HepG2 (cell line): Measurements from ENCODE around the gene GSK3B. TPM values are rescaled to one million over a fixed set of nuclear protein-coding genes. Genes with fewer than 3 reads are reported as not detected.

Experiments used
- EP300 ChIP-seq, 3 experiments: sonication (generic) in 1 of 3; formaldehyde crosslinking in 1 of 3; IDR thresholded peaks; 2 replicates each; pipeline versions ENCODE4 v1.5.1 to v1.6.1; 2011 to 2020; ENCODE audit warnings: low read depth in 2 of 3, low read length in 2 of 3, borderline replicate concordance in 1 of 3, improper control_type of control experiment in 1 of 3, mild to moderate bottlenecking in 1 of 3, missing genetic modification reagents in 1 of 3, moderate library complexity in 1 of 3
- FOXC1 ChIP-seq: sonication (generic); formaldehyde crosslinking; IDR thresholded peaks from 2 replicates; pipeline ENCODE4 v1.8.0; 2022; ENCODE audit warnings: mild to moderate bottlenecking, missing genetic modification reagents, borderline replicate concordance
- FOXM1 ChIP-seq: sonication (generic); formaldehyde crosslinking; IDR thresholded peaks from 2 replicates; pipeline ENCODE4 v1.5.0; 2020; ENCODE audit warnings: missing genetic modification reagents
- HDAC2 ChIP-seq: sonication (generic); formaldehyde crosslinking; IDR thresholded peaks from 2 replicates; pipeline ENCODE4 v1.4.0; 2020; ENCODE audit warnings: missing genetic modification reagents
- MBNL3 ChIP-seq: fragments of 250-450 bp; sonication (Bioruptor Pico); conservative IDR thresholded peaks from 2 replicates; pipeline ENCODE4 v1.8.0; 2022; ENCODE audit warnings: mild to moderate bottlenecking, inconsistent platforms
- NFKBIZ ChIP-seq: IDR thresholded peaks from 2 replicates; pipeline ENCODE4 v1.6.1; 2018; ENCODE audit warnings: missing genetic modification reagents, missing compliant biosample characterization
- NR3C1 ChIP-seq: sonication (generic); formaldehyde crosslinking; IDR thresholded peaks from 2 replicates; pipeline ENCODE4 v1.4.0; 2020; ENCODE audit warnings: missing genetic modification reagents
- RFXAP ChIP-seq: sonication (generic); formaldehyde crosslinking; IDR thresholded peaks from 2 replicates; pipeline ENCODE4 v1.4.0; 2020; ENCODE audit warnings: missing genetic modification reagents, borderline replicate concordance
- SETDB1 ChIP-seq: sonication (generic); formaldehyde crosslinking; IDR thresholded peaks from 2 replicates; pipeline ENCODE4 v1.5.1; 2020; ENCODE audit warnings: missing genetic modification reagents, mild to moderate bottlenecking, borderline replicate concordance
- SMARCC2 ChIP-seq: fragments of 450-650 bp; IDR thresholded peaks from 2 replicates; pipeline ENCODE4 v1.6.1; 2017; ENCODE audit warnings: antibody characterized with exemption, mild to moderate bottlenecking
- ZNF235 ChIP-seq: sonication (generic); formaldehyde crosslinking; IDR thresholded peaks from 2 replicates; pipeline ENCODE4 v1.8.1; 2023; ENCODE audit warnings: mild to moderate bottlenecking, missing genetic modification reagents, borderline replicate concordance
- ZNF629 ChIP-seq: sonication (generic); formaldehyde crosslinking; conservative IDR thresholded peaks from 2 replicates; pipeline ENCODE4 v1.5.0; 2020; ENCODE audit warnings: missing genetic modification reagents
- polyA plus RNA-seq, 8 experiments: library from polyadenylated mRNA; depleted of rRNA in 3 of 8; stranded (reverse) in 7 of 8; unstranded in 1 of 8; fragments of >200 nt; fragmentation: Illumina TruSeq in 4 of 8; extraction: Trizol in 4 of 8; gene quantifications; 2 replicates each; pipeline versions ENCODE4 v1.2.1 to v1.2.3, GENCODE V29; 2011 to 2016; ENCODE audit warnings: low read depth in 4 of 8, missing spikeins in 1 of 8, mixed read lengths in 1 of 8; ENCODE audit not compliant: insufficient read depth in 1 of 8
- total RNA-seq, 5 experiments: library from RNA; depleted of rRNA; stranded (reverse); fragments of >200 nt; fragmentation: Illumina TruSeq; extraction: Trizol; gene quantifications; 2 replicates each; pipeline ENCODE4 v1.2.3, GENCODE V29; 2016; ENCODE audit warnings: low read depth in 1 of 5
- TF ChIP-seq, protein P1 (sequence below), 2 experiments: sonication (generic) in 1 of 2; formaldehyde crosslinking in 1 of 2; IDR thresholded peaks; 2 replicates each; pipeline versions ENCODE4 v1.6.1 to v1.9.0; 2014 to 2022; ENCODE audit warnings: antibody characterized with exemption in 1 of 2, borderline replicate concordance in 1 of 2, inconsistent platforms in 1 of 2, low read depth in 1 of 2, missing genetic modification reagents in 1 of 2
- TF ChIP-seq, protein P2 (sequence below): sonication (generic); formaldehyde crosslinking; IDR thresholded peaks from 2 replicates; pipeline ENCODE4 v1.5.0; 2020; ENCODE audit warnings: mild to moderate bottlenecking, missing genetic modification reagents
- TF ChIP-seq, protein P3 (sequence below): sonication (generic); formaldehyde crosslinking; IDR thresholded peaks from 2 replicates; pipeline ENCODE4 v1.4.0; 2020; ENCODE audit warnings: missing genetic modification reagents, mild to moderate bottlenecking, borderline replicate concordance

Gene GSK3B
- total and polyA plus RNA-seq, 2 of the 13 experiments (the other 11 are each of a cell fraction or from before 2014, with no cell fraction given): 22.3 to 30.1 TPM

DNA sequence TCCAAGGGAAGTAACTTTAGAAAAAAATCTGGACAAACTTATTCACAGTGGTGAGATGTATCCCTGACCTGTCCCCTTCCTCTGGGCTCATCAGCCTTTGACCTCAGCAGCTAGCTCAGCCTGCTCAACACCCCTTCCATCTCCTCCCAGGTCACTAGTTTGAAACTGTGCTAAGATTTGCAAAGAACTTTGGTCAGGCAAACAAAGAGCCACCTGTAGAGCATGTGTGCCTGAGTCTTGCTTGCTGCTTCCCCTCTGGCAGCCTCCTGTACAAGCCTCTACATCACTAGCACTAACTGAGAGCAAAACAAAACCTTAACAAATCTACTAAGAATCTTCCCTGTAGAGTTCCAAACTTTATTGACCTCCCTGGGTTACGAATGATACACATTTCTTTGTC lies 268.4 kb downstream of the GSK3B start (continued):
- TF ChIP-seq SMARCC2 (no peak), EP300 (IDR thresholded peaks at IDR 0.05; ENCODE audit: low read depth in 2 of 2, low read length in 2 of 2) (peak in 1 of 2 experiments; percentile 67; a peak in 2 of 4 replicates), EP300 (CRISPR knock-in tag; IDR thresholded peaks at IDR 0.05; ENCODE audit: borderline replicate concordance) (0 out of 2 replicates have a peak, but pooled peaks have one; percentile 44), NR3C1 (CRISPR knock-in tag) (no peak), ZNF629 (CRISPR knock-in tag) (no peak), FOXM1 (no peak), NFKBIZ (CRISPR knock-in tag) (no peak), HDAC2 (CRISPR knock-in tag) (peak; percentile 82), ZNF235 (CRISPR knock-in tag) (no peak), RFXAP (CRISPR knock-in tag) (no peak), SETDB1 (CRISPR knock-in tag) (no peak), MBNL3 (no peak), FOXC1 (no peak)
- TF ChIP-seq, protein P1, sequence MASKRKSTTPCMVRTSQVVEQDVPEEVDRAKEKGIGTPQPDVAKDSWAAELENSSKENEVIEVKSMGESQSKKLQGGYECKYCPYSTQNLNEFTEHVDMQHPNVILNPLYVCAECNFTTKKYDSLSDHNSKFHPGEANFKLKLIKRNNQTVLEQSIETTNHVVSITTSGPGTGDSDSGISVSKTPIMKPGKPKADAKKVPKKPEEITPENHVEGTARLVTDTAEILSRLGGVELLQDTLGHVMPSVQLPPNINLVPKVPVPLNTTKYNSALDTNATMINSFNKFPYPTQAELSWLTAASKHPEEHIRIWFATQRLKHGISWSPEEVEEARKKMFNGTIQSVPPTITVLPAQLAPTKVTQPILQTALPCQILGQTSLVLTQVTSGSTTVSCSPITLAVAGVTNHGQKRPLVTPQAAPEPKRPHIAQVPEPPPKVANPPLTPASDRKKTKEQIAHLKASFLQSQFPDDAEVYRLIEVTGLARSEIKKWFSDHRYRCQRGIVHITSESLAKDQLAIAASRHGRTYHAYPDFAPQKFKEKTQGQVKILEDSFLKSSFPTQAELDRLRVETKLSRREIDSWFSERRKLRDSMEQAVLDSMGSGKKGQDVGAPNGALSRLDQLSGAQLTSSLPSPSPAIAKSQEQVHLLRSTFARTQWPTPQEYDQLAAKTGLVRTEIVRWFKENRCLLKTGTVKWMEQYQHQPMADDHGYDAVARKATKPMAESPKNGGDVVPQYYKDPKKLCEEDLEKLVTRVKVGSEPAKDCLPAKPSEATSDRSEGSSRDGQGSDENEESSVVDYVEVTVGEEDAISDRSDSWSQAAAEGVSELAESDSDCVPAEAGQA (IDR thresholded peaks at IDR 0.05; ENCODE audit: low read depth): no peak
- TF ChIP-seq, protein P1 (CRISPR knock-in tag; IDR thresholded peaks at IDR 0.05; ENCODE audit: borderline replicate concordance): no peak
- TF ChIP-seq, protein P2, sequence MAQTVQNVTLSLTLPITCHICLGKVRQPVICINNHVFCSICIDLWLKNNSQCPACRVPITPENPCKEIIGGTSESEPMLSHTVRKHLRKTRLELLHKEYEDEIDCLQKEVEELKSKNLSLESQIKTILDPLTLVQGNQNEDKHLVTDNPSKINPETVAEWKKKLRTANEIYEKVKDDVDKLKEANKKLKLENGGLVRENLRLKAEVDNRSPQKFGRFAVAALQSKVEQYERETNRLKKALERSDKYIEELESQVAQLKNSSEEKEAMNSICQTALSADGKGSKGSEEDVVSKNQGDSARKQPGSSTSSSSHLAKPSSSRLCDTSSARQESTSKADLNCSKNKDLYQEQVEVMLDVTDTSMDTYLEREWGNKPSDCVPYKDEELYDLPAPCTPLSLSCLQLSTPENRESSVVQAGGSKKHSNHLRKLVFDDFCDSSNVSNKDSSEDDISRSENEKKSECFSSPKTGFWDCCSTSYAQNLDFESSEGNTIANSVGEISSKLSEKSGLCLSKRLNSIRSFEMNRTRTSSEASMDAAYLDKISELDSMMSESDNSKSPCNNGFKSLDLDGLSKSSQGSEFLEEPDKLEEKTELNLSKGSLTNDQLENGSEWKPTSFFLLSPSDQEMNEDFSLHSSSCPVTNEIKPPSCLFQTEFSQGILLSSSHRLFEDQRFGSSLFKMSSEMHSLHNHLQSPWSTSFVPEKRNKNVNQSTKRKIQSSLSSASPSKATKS (CRISPR knock-in tag): no peak
- TF ChIP-seq, protein P3, sequence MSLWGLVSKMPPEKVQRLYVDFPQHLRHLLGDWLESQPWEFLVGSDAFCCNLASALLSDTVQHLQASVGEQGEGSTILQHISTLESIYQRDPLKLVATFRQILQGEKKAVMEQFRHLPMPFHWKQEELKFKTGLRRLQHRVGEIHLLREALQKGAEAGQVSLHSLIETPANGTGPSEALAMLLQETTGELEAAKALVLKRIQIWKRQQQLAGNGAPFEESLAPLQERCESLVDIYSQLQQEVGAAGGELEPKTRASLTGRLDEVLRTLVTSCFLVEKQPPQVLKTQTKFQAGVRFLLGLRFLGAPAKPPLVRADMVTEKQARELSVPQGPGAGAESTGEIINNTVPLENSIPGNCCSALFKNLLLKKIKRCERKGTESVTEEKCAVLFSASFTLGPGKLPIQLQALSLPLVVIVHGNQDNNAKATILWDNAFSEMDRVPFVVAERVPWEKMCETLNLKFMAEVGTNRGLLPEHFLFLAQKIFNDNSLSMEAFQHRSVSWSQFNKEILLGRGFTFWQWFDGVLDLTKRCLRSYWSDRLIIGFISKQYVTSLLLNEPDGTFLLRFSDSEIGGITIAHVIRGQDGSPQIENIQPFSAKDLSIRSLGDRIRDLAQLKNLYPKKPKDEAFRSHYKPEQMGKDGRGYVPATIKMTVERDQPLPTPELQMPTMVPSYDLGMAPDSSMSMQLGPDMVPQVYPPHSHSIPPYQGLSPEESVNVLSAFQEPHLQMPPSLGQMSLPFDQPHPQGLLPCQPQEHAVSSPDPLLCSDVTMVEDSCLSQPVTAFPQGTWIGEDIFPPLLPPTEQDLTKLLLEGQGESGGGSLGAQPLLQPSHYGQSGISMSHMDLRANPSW: no peak
